ENCODE measurements around the gene LRGUK. TPM values are rescaled to one million over a fixed set of nuclear protein-coding genes. Genes with fewer than 3 reads are reported as not detected.

LRGUK gene
- total RNA-seq, 1 donor from 2014 or later: 0.49 TPM

DNA sequence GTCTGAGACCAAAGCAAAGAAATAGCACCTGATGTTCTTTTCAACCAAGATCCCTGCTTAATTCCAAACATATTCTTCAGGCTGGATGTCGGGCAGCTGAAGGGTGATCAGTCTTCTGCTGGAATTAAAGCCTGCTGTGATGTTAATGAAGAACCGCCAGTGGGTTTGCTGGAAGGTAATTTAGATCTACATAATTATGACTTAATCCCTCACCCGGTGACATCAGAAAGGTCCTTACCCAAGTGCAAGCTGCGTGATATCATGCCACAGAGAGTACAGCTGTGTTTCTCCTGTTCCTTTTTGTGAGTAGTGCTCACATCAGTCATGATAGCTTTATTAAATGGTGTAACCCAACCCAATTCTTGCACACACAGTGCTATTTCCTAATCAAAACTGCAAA is 29.1 kb upstream of the LRGUK start:
- no peaks in the 10 kb centered on the region for H3K27me3 ChIP-seq
- no peak overlapping the region for H3K4me3 ChIP-seq
- H3K9me3 ChIP-seq: peaks cover 11% of the 10 kb centered on the region
- H3K27ac ChIP-seq: no peak overlapping the region
- TF ChIP-seq, protein P1, sequence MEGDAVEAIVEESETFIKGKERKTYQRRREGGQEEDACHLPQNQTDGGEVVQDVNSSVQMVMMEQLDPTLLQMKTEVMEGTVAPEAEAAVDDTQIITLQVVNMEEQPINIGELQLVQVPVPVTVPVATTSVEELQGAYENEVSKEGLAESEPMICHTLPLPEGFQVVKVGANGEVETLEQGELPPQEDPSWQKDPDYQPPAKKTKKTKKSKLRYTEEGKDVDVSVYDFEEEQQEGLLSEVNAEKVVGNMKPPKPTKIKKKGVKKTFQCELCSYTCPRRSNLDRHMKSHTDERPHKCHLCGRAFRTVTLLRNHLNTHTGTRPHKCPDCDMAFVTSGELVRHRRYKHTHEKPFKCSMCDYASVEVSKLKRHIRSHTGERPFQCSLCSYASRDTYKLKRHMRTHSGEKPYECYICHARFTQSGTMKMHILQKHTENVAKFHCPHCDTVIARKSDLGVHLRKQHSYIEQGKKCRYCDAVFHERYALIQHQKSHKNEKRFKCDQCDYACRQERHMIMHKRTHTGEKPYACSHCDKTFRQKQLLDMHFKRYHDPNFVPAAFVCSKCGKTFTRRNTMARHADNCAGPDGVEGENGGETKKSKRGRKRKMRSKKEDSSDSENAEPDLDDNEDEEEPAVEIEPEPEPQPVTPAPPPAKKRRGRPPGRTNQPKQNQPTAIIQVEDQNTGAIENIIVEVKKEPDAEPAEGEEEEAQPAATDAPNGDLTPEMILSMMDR (IDR thresholded peaks at IDR 0.05): no peak
- intact Hi-C loops (cut with DNase I): no loop called here
- ATAC-seq (no peak), DNase-seq (no peak)
- H3K4me1 ChIP-seq: no peaks in the 10 kb centered on the region
- no peaks in the 10 kb centered on the region for H3K36me3 ChIP-seq

- Histone ChIP-seq H3K36me3 (no peaks in the 10 kb centered on the region), H3K4me1 (no peaks in the 10 kb centered on the region), H3K4me3 (no peak overlapping the region), H3K27ac (no peak overlapping the region), H3K27me3 (no peaks in the 10 kb centered on the region), H3K9me3 (no peaks in the 10 kb centered on the region)
- intact Hi-C loops (cut with DNase I): no loop called here
- no peak for ATAC-seq
- TF ChIP-seq, protein P1 (IDR thresholded peaks at IDR 0.05): no peak
- no peak for DNase-seq
Measured at GRCh38 chr7:134101716-134102115, 25.4 kb upstream of the LRGUK start.

DNA sequence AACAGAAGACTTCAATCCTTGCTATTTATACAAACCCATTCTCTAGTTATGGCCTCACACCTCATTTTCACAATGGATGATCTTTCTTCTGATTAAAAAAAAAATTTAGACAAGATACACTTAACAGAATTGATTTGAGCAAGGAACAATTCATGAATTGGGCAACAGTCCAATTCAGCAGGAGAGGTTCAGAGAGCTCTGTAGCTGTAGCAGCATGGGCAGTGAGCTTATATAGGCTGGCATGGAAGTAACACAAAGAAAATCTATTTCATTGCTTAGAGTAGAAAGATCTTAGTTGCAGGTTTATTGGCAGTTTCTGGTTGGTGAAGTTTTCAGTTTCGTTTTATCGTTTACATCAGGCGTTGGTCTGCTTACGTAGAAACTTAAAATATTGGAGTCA is 23.0 kb upstream of the LRGUK start:
- DNase-seq (no peak), ATAC-seq (no peak)
- TF ChIP-seq, protein P1 (IDR thresholded peaks at IDR 0.05): no peak
- no peaks in the 10 kb centered on the region for H3K36me3 ChIP-seq
- no peaks in the 10 kb centered on the region for H3K4me1 ChIP-seq
- H3K27ac ChIP-seq: no peak overlapping the region
- intact Hi-C loops (cut with DNase I): no loop called here
- no peaks in the 10 kb centered on the region for H3K27me3 ChIP-seq
- no peaks in the 10 kb centered on the region for H3K9me3 ChIP-seq
- H3K4me3 ChIP-seq: no peak overlapping the region

DNA sequence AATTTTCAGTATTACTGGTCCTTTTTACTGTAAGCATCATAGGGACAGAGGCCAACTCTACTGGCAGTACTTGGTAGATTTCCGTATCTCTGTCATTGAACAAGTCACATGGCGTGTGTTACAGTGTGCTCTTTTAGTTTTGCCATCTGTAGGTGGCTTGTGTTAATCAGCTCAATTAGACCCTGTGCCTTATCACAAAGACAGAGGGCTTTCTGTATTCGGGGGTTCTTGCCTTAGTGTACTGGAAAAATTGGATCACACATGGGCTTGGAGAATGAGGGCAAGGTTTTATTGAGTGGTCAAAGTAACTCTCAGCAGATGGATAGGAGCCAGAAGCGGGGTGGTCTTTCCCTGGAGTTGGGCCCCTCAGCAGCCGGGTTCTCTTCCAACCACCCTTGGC is 21.3 kb upstream of the LRGUK start:
- Histone ChIP-seq H3K27ac (no peak overlapping the region), H3K36me3 (no peaks in the 10 kb centered on the region), H3K4me1 (no peaks in the 10 kb centered on the region), H3K27me3 (no peaks in the 10 kb centered on the region), H3K4me3 (no peak overlapping the region), H3K9me3 (no peaks in the 10 kb centered on the region)
- DNase-seq: no peak
- TF ChIP-seq, protein P1 (IDR thresholded peaks at IDR 0.05): no peak
- intact Hi-C loops (cut with DNase I): no loop called here
- ATAC-seq: no peak

DNA sequence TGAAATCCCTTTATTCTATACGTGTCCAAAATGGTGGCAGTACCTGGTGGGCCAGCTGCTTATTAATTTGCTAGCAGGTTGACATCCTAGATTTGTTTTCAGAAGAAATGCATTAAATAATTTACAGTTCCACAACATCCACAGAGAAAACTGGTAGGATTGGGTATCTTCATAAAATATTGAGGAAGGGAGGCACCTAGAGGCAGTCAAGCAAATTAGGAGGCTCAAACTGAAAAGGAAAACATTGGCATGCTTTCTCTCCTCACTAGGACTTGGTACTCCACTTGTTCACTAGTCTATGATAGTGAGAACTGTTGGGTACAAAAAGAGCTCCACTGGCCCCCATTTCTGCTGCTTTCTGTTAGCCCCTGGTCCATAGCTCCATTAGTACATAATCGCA is 18.3 kb upstream of the LRGUK start:
- Histone ChIP-seq H3K4me3 (no peak overlapping the region), H3K9me3 (no peaks in the 10 kb centered on the region), H3K36me3 (no peaks in the 10 kb centered on the region), H3K27ac (no peak overlapping the region), H3K4me1 (no peaks in the 10 kb centered on the region), H3K27me3 (no peaks in the 10 kb centered on the region)
- intact Hi-C loops (cut with DNase I): no loop called here
- ATAC-seq (no peak), DNase-seq (no peak)
- TF ChIP-seq, protein P1 (IDR thresholded peaks at IDR 0.05): no peak

- Histone ChIP-seq H3K4me1 (no peaks in the 10 kb centered on the region), H3K27ac (no peak overlapping the region), H3K27me3 (no peaks in the 10 kb centered on the region), H3K36me3 (no peaks in the 10 kb centered on the region), H3K4me3 (no peak overlapping the region), H3K9me3 (no peaks in the 10 kb centered on the region)
- DNase-seq: no peak
- ATAC-seq: no peak
- TF ChIP-seq, protein P1 (IDR thresholded peaks at IDR 0.05): no peak
- intact Hi-C loops (cut with DNase I): no loop called here
Measured at GRCh38 chr7:134113655-134114054, 13.5 kb upstream of the LRGUK start.

All from upper lobe of right lung (tissue), 1 donor.